ENCODE results near the gene CLTCL1. TPM values are rescaled to one million over a fixed set of nuclear protein-coding genes. Genes with fewer than 3 reads are reported as not detected.
A peak's percentile ranks its signal among the peaks of the same experiment; 100 is the strongest.

Gene CLTCL1
- total and polyA plus RNA-seq, 4 donors, result 2.0 to 4.8 (median 2.6) TPM

DNA sequence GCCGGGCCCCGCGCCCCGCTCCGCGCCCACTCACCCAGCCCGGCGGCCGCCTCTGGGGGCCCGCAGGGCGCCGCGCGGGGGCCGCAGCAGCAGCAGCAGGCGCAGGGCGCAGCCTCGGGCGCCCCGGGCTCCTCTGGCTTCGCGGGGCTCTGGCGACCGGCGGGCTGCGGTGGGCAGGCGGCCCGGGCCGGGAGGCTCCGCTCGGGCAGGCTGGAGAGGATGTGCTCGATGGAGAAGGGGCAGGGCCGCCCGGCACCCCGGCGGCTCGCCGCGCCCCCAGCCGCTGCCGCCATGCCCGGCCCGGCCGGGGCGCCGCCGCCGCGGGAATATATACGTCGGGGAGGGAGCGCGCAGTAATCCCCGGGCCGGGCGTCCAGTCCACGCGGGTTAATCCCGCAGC lies 141.5 kb downstream of the CLTCL1 start, which contains the start of gene GSC2 (continued):
- TF ChIP-seq, protein P1, sequence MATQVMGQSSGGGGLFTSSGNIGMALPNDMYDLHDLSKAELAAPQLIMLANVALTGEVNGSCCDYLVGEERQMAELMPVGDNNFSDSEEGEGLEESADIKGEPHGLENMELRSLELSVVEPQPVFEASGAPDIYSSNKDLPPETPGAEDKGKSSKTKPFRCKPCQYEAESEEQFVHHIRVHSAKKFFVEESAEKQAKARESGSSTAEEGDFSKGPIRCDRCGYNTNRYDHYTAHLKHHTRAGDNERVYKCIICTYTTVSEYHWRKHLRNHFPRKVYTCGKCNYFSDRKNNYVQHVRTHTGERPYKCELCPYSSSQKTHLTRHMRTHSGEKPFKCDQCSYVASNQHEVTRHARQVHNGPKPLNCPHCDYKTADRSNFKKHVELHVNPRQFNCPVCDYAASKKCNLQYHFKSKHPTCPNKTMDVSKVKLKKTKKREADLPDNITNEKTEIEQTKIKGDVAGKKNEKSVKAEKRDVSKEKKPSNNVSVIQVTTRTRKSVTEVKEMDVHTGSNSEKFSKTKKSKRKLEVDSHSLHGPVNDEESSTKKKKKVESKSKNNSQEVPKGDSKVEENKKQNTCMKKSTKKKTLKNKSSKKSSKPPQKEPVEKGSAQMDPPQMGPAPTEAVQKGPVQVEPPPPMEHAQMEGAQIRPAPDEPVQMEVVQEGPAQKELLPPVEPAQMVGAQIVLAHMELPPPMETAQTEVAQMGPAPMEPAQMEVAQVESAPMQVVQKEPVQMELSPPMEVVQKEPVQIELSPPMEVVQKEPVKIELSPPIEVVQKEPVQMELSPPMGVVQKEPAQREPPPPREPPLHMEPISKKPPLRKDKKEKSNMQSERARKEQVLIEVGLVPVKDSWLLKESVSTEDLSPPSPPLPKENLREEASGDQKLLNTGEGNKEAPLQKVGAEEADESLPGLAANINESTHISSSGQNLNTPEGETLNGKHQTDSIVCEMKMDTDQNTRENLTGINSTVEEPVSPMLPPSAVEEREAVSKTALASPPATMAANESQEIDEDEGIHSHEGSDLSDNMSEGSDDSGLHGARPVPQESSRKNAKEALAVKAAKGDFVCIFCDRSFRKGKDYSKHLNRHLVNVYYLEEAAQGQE (IDR thresholded peaks at IDR 0.05), result no peak

DNA sequence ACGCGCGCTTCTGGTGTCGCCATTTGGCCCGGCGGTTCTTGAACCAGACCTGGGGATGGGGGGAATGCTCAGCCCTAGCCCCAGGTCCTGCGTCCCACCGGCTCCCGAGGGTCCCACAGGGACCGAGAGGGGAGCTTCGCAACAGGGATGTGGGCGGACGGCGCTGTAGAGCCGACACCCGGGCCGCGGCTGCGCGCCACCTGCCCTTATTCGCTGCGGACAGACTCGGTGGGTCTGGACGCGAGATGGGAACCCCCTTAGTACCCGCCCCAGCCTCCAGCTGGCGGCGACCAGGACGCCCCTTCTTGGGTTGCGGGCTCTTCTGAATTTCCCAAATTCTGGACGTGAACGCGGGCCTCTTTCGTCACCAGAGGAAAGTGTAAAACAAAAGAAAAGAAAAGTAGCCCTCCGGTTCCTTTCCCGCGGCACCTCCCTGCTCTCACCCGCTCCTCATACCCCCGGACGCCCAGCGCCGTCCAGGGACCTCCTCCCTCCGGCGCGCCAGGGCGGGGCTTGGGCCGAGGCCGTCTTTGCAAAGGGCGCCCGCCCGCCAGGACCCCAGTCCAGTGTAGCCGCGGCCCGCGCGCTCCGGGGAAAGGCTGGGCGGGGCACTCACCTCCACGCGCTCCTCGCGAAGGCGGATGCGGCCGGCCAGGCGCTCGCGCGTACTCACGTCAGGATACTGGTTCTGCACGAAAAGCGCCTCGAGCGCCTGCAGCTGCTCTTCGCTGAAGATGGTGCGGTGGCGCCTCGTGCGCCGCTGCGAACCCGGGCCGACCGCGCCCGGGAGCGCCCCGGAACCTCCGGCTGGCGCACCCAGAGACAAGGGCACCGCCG lies 142.3 kb downstream of the CLTCL1 start:
- Histone ChIP-seq H3K27me3 (ENCODE audit: control insufficient read depth in 4 of 4, insufficient read depth in 4 of 4, low read length in 3 of 4) (peaks cover 4 to 10% (median 7%) of the 10 kb centered on the region in 4 donors), H3K4me3 (ENCODE audit: low read depth in 1 of 3, low read length in 3 of 3) (peak overlapping the region in 1 of 3 donors; percentile 22), H3K9me3 (ENCODE audit: control insufficient read depth in 4 of 4, low read length in 3 of 4) (no peaks in the 10 kb centered on the region), H3K9ac (ENCODE audit: low read depth in 1 of 2, low read length in 2 of 2) (no peak overlapping the region), H3K27ac (ENCODE audit: low read depth in 1 of 2, low read length in 2 of 2) (no peak overlapping the region), H3K36me3 (ENCODE audit: control insufficient read depth in 4 of 4, insufficient read depth in 3 of 4, low read depth in 1 of 4, low read length in 3 of 4) (no peaks in the 10 kb centered on the region), H3K4me1 (ENCODE audit: control insufficient read depth in 4 of 4, insufficient read depth in 4 of 4, low read length in 3 of 4) (peaks cover 4 to 12% (median 4%) of the 10 kb centered on the region in 4 donors)
- WGBS, result 4% methylated on average over 92 of the region's 92 CpGs
- DNase-seq (ENCODE audit: low spot score), result no peak
- TF ChIP-seq, protein P2, sequence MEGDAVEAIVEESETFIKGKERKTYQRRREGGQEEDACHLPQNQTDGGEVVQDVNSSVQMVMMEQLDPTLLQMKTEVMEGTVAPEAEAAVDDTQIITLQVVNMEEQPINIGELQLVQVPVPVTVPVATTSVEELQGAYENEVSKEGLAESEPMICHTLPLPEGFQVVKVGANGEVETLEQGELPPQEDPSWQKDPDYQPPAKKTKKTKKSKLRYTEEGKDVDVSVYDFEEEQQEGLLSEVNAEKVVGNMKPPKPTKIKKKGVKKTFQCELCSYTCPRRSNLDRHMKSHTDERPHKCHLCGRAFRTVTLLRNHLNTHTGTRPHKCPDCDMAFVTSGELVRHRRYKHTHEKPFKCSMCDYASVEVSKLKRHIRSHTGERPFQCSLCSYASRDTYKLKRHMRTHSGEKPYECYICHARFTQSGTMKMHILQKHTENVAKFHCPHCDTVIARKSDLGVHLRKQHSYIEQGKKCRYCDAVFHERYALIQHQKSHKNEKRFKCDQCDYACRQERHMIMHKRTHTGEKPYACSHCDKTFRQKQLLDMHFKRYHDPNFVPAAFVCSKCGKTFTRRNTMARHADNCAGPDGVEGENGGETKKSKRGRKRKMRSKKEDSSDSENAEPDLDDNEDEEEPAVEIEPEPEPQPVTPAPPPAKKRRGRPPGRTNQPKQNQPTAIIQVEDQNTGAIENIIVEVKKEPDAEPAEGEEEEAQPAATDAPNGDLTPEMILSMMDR (IDR thresholded peaks at IDR 0.05; ENCODE audit: low read depth, low read length, missing input control), result no peak
- TF ChIP-seq TAF1 (conservative IDR thresholded peaks at IDR 0.05), result no peak
- no peak for TF ChIP-seq RAD21 (IDR thresholded peaks at IDR 0.05)
- TF ChIP-seq NR2F2 (IDR thresholded peaks at IDR 0.05), result no peak
- TF ChIP-seq HNF4A (conservative IDR thresholded peaks at IDR 0.05), result no peak
- no peak for TF ChIP-seq JUND (IDR thresholded peaks at IDR 0.05)
- TF ChIP-seq RXRA (IDR thresholded peaks at IDR 0.05), result no peak
- no peak for TF ChIP-seq FOXA1 (IDR thresholded peaks at IDR 0.05)
- TF ChIP-seq YY1 (IDR thresholded peaks at IDR 0.05), result no peak
- TF ChIP-seq, protein P1 (IDR thresholded peaks at IDR 0.05), result no peak
- no peak for TF ChIP-seq HNF4G (IDR thresholded peaks at IDR 0.05)
- TF ChIP-seq SP1 (IDR thresholded peaks at IDR 0.05), result no peak

Measured in liver (tissue), 9 donors.